Prostate gland (tissue), 2 donors: ENCODE results near the gene STOML1. TPM values are rescaled to one million over a fixed set of nuclear protein-coding genes. Genes with fewer than 3 reads are reported as not detected.

Experiments
- DNase-seq: peaks from one replicate; pipeline ENCODE4 v3.0.0-alpha.2; 2019; ENCODE audit warnings: low spot score
- H3K27ac ChIP-seq, 2 donors: fragments of 200-600 bp; sonication (generic); 2 replicates each; pipeline ENCODE4 v1.5.1; 2017 to 2019
- H3K27me3 ChIP-seq: fragments of 200-600 bp; sonication (generic); replicated peaks from 2 replicates; pipeline ENCODE4 v1.5.1; 2019; ENCODE audit not compliant: insufficient read depth
- H3K36me3 ChIP-seq, 2 donors: fragments of 200-600 bp; sonication (generic); 1 replicate in 1 of 2; 2 replicates in 1 of 2; pipeline versions ENCODE4 v1.5.1 to v1.8.1; 2017 to 2019
- H3K4me1 ChIP-seq: fragments of 200-600 bp; sonication (generic); replicated peaks from 2 replicates; pipeline ENCODE4 v1.5.1; 2019
- H3K4me3 ChIP-seq, 2 donors: fragments of 200-600 bp; sonication (generic); 2 replicates each; pipeline ENCODE4 v1.5.1; 2017 to 2019
- H3K9me3 ChIP-seq: fragments of 200-600 bp; sonication (generic); 2 replicates; pipeline ENCODE4 v1.5.1; 2017
- CTCF ChIP-seq, 4 experiments: fragments of 200-600 bp in 2 of 4; fragments of 450-650 bp in 2 of 4; sonication (generic) in 2 of 4; IDR thresholded peaks; 1 replicate in 3 of 4; 2 replicates in 1 of 4; pipeline ENCODE4 v1.5.1; 2016 to 2019; ENCODE audit warnings: antibody characterized with exemption in 4 of 4, mild to moderate bottlenecking in 2 of 4, moderate library complexity in 2 of 4
- POLR2A ChIP-seq: fragments of 450-650 bp; IDR thresholded peaks from one replicate; pipeline ENCODE4 v1.6.1; 2016; ENCODE audit warnings: antibody characterized with exemption, mild to moderate bottlenecking
- POLR2AphosphoS5 ChIP-seq: sonication (generic); formaldehyde crosslinking; IDR thresholded peaks from one replicate; pipeline ENCODE4 v1.6.1; 2017; ENCODE audit warnings: antibody characterized with exemption
- WGBS: methylation state at CpG from one replicate; pipeline ENCODE4 v1.1.5; 2018; 5-methylcytosine and 5-hydroxymethylcytosine counted together
- intact Hi-C: fragments of 100-400 bp; cut with DNase I; formaldehyde crosslinking; loops from one replicate; pipeline ENCODE4 v1.14.2; 2022
- total RNA-seq, 2 donors: library from RNA; depleted of rRNA; stranded (reverse); fragments of >200 nt; gene quantifications; one replicate each; pipeline ENCODE4 v1.1.0, GENCODE V29; 2016

Gene STOML1
- total RNA-seq, 2 donors from 2014 or later: 15.6 to 26.8 TPM

DNA sequence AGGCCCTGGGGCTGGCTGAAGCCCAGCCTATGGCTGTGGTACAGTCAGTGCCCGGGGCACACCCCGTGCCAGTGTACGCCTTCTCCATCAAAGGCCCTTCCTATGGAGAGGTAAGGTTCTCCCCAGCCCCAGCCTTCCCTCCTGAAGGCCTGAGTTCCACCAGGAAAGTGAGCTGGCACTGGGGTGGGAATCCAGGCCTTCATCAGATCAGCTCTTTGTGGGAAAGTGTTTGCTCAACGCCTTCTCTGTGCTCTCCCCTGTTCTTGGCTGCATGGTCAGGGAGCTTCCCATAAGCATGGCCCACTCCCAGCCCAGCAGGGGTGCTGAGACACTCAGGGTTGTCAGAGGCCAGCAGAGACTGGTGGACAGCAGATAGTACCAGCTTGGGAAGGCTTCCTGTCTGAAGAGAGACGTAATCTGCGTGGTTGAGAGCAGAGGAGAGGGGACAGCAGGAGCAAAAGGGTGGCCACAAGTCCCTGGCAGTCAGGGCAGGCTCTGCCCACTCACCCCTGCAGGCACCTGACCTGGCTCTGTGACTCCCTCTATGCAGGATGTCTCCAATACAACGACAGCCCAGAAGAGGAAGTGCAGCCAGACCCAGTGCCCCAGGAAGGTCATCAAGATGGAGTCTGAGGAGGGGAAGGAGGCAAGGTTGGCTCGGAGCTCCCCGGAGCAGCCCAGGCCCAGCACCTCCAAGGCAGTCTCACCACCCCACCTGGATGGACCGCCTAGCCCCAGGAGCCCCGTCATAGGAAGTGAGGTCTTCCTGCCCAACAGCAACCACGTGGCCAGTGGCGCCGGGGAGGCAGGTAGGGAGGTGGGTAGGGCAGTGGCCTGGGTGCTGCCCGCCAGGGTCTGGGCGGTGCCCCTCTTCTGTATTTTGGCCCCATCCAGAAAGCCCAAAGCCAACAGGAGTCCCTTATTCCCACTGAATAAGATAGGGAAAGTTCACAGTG lies 40.8 kb upstream of the STOML1 start:
- no peaks in the 10 kb centered on the region for H3K9me3 ChIP-seq
- WGBS: 81% methylated on average over 16 of the region's 16 CpGs
- peaks cover 0 to 15% of the 10 kb centered on the region in 2 donors for H3K36me3 ChIP-seq
- DNase-seq: no peak
- no peaks in the 10 kb centered on the region for H3K4me1 ChIP-seq
- TF ChIP-seq POLR2AphosphoS5: no peak
- intact Hi-C loops: no loop called here
- no peak overlapping the region for H3K4me3 ChIP-seq
- no peak overlapping the region for H3K27ac ChIP-seq
- no peaks in the 10 kb centered on the region for H3K27me3 ChIP-seq

DNA sequence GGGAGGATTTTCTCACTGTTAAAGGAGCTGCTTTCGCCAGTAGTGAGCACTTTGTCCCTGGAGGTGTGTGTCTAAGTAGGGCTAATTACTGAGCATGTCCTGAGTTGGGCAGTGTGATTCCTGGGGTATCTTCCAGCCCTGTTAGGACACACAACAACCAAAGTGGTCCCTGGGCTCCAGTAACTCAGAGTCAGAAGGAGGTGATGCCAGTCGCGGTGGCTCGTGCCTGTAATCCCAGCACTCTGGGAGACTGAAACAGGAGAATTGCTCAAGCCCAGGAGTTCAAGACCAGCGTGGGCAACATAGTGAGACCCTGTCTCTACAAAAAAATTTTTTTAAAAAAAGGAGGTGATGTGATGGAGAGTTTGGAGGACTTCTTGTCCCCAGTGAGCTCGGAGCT lies 40.0 kb upstream of the STOML1 start:
- Histone ChIP-seq H3K4me1 (no peaks in the 10 kb centered on the region), H3K9me3 (no peaks in the 10 kb centered on the region), H3K36me3 (peaks cover 0 to 15% of the 10 kb centered on the region in 2 donors), H3K27ac (no peak overlapping the region), H3K4me3 (no peak overlapping the region), H3K27me3 (no peaks in the 10 kb centered on the region)
- TF ChIP-seq POLR2A (no peak), CTCF (IDR thresholded peaks at IDR 0.05) (no peak), POLR2AphosphoS5 (no peak)
- DNase-seq: no peak
- intact Hi-C loops: no loop called here
- 91% methylated on average over 6 of the region's 6 CpGs for WGBS

DNA sequence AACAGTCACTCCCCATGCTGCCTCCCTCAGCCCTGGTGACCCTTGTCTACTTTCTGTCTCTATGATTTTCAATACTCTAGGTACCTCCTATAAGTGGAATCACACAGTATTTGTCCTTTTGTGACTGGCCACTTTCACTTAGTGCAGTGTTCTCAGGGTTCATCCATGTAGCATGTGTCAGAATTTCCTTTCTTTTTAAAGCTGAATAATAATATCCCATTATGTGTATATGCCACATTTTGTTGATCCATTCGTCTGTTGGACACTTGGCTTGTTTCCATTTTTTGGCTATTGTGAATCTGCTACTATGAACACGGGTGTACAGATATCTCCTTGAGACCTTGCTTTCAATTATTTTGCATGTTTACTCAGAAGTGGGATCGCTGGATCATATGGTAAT lies 36.6 kb upstream of the STOML1 start:
- Histone ChIP-seq H3K4me1 (peaks cover 9% of the 10 kb centered on the region), H3K27ac (no peak overlapping the region), H3K36me3 (peaks cover 0 to 1% of the 10 kb centered on the region in 2 donors), H3K27me3 (no peaks in the 10 kb centered on the region), H3K9me3 (no peaks in the 10 kb centered on the region), H3K4me3 (no peak overlapping the region)
- 62% methylated on average over 3 of the region's 3 CpGs for WGBS
- TF ChIP-seq POLR2AphosphoS5: no peak
- TF ChIP-seq POLR2A: no peak
- TF ChIP-seq CTCF (IDR thresholded peaks at IDR 0.05): no peak
- intact Hi-C loops: no loop called here
- no peak for DNase-seq

GRCh38 chr15:74027688-74028087 lies 35.6 kb upstream of the STOML1 start:
- no peaks in the 10 kb centered on the region for H3K9me3 ChIP-seq
- no peak for DNase-seq
- H3K4me1 ChIP-seq: peaks cover 9% of the 10 kb centered on the region
- no peak for TF ChIP-seq CTCF (IDR thresholded peaks at IDR 0.05)
- H3K27me3 ChIP-seq: no peaks in the 10 kb centered on the region
- H3K4me3 ChIP-seq: no peak overlapping the region
- H3K27ac ChIP-seq: no peak overlapping the region
- intact Hi-C loops: no loop called here
- peaks cover 0 to 11% of the 10 kb centered on the region in 2 donors for H3K36me3 ChIP-seq
- WGBS: 60% methylated on average over 3 of the region's 3 CpGs

DNA sequence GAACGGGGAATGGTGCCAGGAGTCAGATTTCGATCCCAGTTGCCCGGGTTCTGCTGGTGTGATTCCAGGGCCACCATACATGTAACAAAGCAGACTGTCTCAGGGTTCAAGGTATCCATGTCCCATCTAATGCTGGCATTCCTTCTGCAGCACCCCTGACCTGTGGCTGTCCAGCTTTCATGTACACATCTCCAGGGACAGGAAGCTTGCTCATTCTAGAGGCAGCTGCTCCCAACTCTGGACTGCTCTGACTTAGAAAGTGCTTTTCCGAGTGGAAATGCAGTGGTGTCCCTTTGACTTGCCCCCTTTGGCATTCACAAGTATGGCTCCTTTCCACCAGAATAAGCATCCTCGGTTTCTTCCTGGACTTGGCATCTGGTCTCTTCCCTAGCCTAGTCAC lies 33.3 kb upstream of the STOML1 start:
- Histone ChIP-seq H3K9me3 (no peaks in the 10 kb centered on the region), H3K27ac (no peak overlapping the region), H3K36me3 (peaks cover 0 to 11% of the 10 kb centered on the region in 2 donors), H3K4me1 (peaks cover 9% of the 10 kb centered on the region), H3K27me3 (no peaks in the 10 kb centered on the region), H3K4me3 (no peak overlapping the region)
- 45% methylated on average over 5 of the region's 5 CpGs for WGBS
- intact Hi-C loops: no loop called here
- TF ChIP-seq CTCF (IDR thresholded peaks at IDR 0.05): no peak
- TF ChIP-seq POLR2A: no peak
- TF ChIP-seq POLR2AphosphoS5: no peak
- DNase-seq: no peak
